SK-N-MC (cell line): Measurements from ENCODE around the gene S1PR4.
A peak's percentile ranks its signal among the peaks of the same experiment; 100 is the strongest.
"Not testable (repeated sequence)": the region's sequence is repeated elsewhere in the genome, so short reads cannot be mapped to it uniquely, and the experiment has no call there.

Experiments used
- DNase-seq: peaks from one replicate; pipeline ENCODE4 v3.0.0-alpha.2; 2011; ENCODE audit warnings: low read depth, low spot score
- H3K27ac ChIP-seq: fragments of 200-600 bp; sonication (generic); 2 replicates; pipeline ENCODE4 v1.5.1; 2016; ENCODE audit warnings: mixed run types
- H3K36me3 ChIP-seq: fragments of 200-600 bp; sonication (generic); 2 replicates; pipeline ENCODE4 v1.6.1; 2017; ENCODE audit warnings: antibody characterized with exemption, low read length, mixed read lengths; ENCODE audit not compliant: insufficient read depth
- H3K4me3 ChIP-seq: fragments of 200-600 bp; sonication (generic); 2 replicates; pipeline ENCODE4 v1.5.1; 2016
- H3K9ac ChIP-seq: fragments of 200-600 bp; sonication (generic); 2 replicates; pipeline ENCODE4 v1.8.0; 2017; ENCODE audit warnings: mixed run types, mixed read lengths; ENCODE audit not compliant: insufficient read length
- H3K9me3 ChIP-seq: fragments of 200-600 bp; sonication (generic); 2 replicates; pipeline ENCODE4 v1.6.1; 2017; ENCODE audit warnings: low read depth, mild to moderate bottlenecking, antibody characterized with exemption, low read length, moderate library complexity, mixed read lengths
- EZH2 ChIP-seq: fragments of 200-600 bp; sonication (generic); IDR thresholded peaks from one replicate; pipeline ENCODE4 v1.6.1; 2017; ENCODE audit warnings: antibody characterized with exemption
- FOXP2 ChIP-seq: optimal IDR thresholded peaks from 2 replicates; pipeline ENCODE3; 2011; ENCODE audit warnings: mild to moderate bottlenecking, moderate library complexity; ENCODE audit not compliant: insufficient read depth; ENCODE audit errors: extremely low read length, control extremely low read depth
- POLR2AphosphoS5 ChIP-seq: IDR thresholded peaks from 2 replicates; pipeline ENCODE4 v1.6.1; 2012; ENCODE audit warnings: mild to moderate bottlenecking, low read depth, low read length, borderline replicate concordance

The S1PR4 gene

GRCh38 chr19:3194106-3195087, 15.8 kb downstream of the S1PR4 start:
- Histone ChIP-seq H3K4me3 (no peak overlapping the region), H3K9me3 (no peaks in the 10 kb centered on the region), H3K9ac (no peak overlapping the region), H3K36me3 (peaks cover 8% of the 10 kb centered on the region; the same call in 1 of the 2 replicates), H3K27ac (no peak overlapping the region)
- TF ChIP-seq EZH2 (no peak), POLR2AphosphoS5 (no peak), FOXP2 (no peak)
- DNase-seq: no peak

GRCh38 chr19:3196064-3196932, 17.7 kb downstream of the S1PR4 start:
- no peak for DNase-seq
- Histone ChIP-seq H3K4me3 (no peak overlapping the region), H3K27ac (no peak overlapping the region), H3K9ac (no peak overlapping the region), H3K9me3 (no peaks in the 10 kb centered on the region), H3K36me3 (peaks cover 8% of the 10 kb centered on the region; the same call in 1 of the 2 replicates)
- TF ChIP-seq FOXP2 (no peak), POLR2AphosphoS5 (no peak), EZH2 (no peak)

- Histone ChIP-seq H3K9ac (no peak overlapping the region), H3K27ac (no peak overlapping the region), H3K4me3 (no peak overlapping the region), H3K36me3 (peaks cover 8% of the 10 kb centered on the region; the same call in 1 of the 2 replicates), H3K9me3 (no peaks in the 10 kb centered on the region)
- DNase-seq: no peak
- no peak for TF ChIP-seq EZH2
- TF ChIP-seq POLR2AphosphoS5: no peak
- no peak for TF ChIP-seq FOXP2
Observed at GRCh38 chr19:3196933-3197205, 18.3 kb downstream of the S1PR4 start.

GRCh38 chr19:3198901-3199700, 20.5 kb downstream of the S1PR4 start:
- H3K4me3 ChIP-seq: no peak overlapping the region
- TF ChIP-seq POLR2AphosphoS5 (0 out of 2 replicates have a peak, but pooled peaks have one; percentile 5), EZH2 (no peak)
- H3K9me3 ChIP-seq: no peaks in the 10 kb centered on the region
- H3K27ac ChIP-seq: no peak overlapping the region
- DNase-seq: no peak
- peaks cover 8% of the 10 kb centered on the region; the same call in 1 of the 2 replicates for H3K36me3 ChIP-seq
- H3K9ac ChIP-seq: no peak overlapping the region

- no peak overlapping the region for H3K27ac ChIP-seq
- no peak overlapping the region for H3K4me3 ChIP-seq
- H3K36me3 ChIP-seq: peaks cover 6% of the 10 kb centered on the region; the same call in 1 of the 2 replicates
- TF ChIP-seq POLR2AphosphoS5: no peak
- no peak for TF ChIP-seq FOXP2
- no peak for TF ChIP-seq EZH2
- no peak overlapping the region for H3K9ac ChIP-seq
- no peaks in the 10 kb centered on the region for H3K9me3 ChIP-seq
- no peak for DNase-seq
Observed at GRCh38 chr19:3201072-3201700, 22.6 kb downstream of the S1PR4 start.

GRCh38 chr19:3201911-3202310, 23.3 kb downstream of the S1PR4 start:
- H3K4me3 ChIP-seq: no peak overlapping the region
- H3K9me3 ChIP-seq: no peaks in the 10 kb centered on the region
- TF ChIP-seq EZH2 (no peak), POLR2AphosphoS5 (no peak), FOXP2 (no peak)
- H3K36me3 ChIP-seq: peaks cover 11% of the 10 kb centered on the region
- H3K9ac ChIP-seq: no peak overlapping the region
- no peak overlapping the region for H3K27ac ChIP-seq
- no peak for DNase-seq

- Histone ChIP-seq H3K4me3 (no peak overlapping the region), H3K36me3 (peaks cover 16% of the 10 kb centered on the region), H3K9me3 (no peaks in the 10 kb centered on the region), H3K9ac (no peak overlapping the region), H3K27ac (no peak overlapping the region)
- DNase-seq: no peak
- no peak for TF ChIP-seq EZH2
- no peak for TF ChIP-seq FOXP2
- no peak for TF ChIP-seq POLR2AphosphoS5
Observed at GRCh38 chr19:3202346-3202745, 23.8 kb downstream of the S1PR4 start.

- not testable (repeated sequence) for H3K4me3 ChIP-seq, H3K27ac ChIP-seq, DNase-seq, H3K9me3 ChIP-seq, H3K9ac ChIP-seq
- H3K36me3 ChIP-seq: peaks cover 21% of the 10 kb centered on the region
Observed at GRCh38 chr19:3202895-3203294, 24.3 kb downstream of the S1PR4 start.
